CD4-positive, alpha-beta T cell (primary cell): ENCODE measurements around the gene SF3A2. TPM values are rescaled to one million over a fixed set of nuclear protein-coding genes. Genes with fewer than 3 reads are reported as not detected.

ENCODE experiments used
- ATAC-seq: fragments of 200-7000 bp; cut with Tn5 transposase; one replicate; pipeline ENCODE4 v1.10.0; 2022; ENCODE audit warnings: mild to moderate bottlenecking; ENCODE audit not compliant: poor library complexity
- CTCF ChIA-PET: fragments of 350-600 bp; sonication (Branson Sonifier 250); formaldehyde crosslinking; loops from one replicate; lab custom pipeline; 2021; ENCODE audit warnings: antibody characterized with exemption, inconsistent platforms; lab: Charles Lee
- POLR2A ChIA-PET: fragments of 350-600 bp; sonication (Branson Sonifier 250); formaldehyde crosslinking; loops from one replicate; lab custom pipeline; 2021; ENCODE audit warnings: antibody characterized with exemption, inconsistent platforms; lab: Charles Lee
- DNase-seq, 14 experiments: peaks; one replicate each; pipeline ENCODE4 v3.0.0-alpha.2; 2013 to 2020; ENCODE audit warnings: mixed read lengths in 2 of 14
- H3K27ac ChIP-seq, 2 donors: one replicate each; pipeline versions ENCODE4 v1.5.1 to v1.7.0; 2013; ENCODE audit warnings: low read length in 2 of 2, low read depth in 1 of 2, mild to moderate bottlenecking in 1 of 2
- H3K27me3 ChIP-seq, 2 experiments: 1 replicate in 1 of 2; 2 replicates in 1 of 2; pipeline versions ENCODE4 v1.6.1 to v1.7.0; 2013; ENCODE audit warnings: low read length in 2 of 2, control low read depth in 1 of 2, mild to moderate bottlenecking in 1 of 2, moderate library complexity in 1 of 2; ENCODE audit not compliant: insufficient read depth in 2 of 2, control insufficient read depth in 1 of 2
- H3K36me3 ChIP-seq: one replicate; pipeline ENCODE4 v1.6.1; 2013; ENCODE audit warnings: low read length, control low read depth; ENCODE audit not compliant: insufficient read depth
- H3K4me1 ChIP-seq: one replicate; pipeline ENCODE4 v1.6.1; 2013; ENCODE audit warnings: low read length, control low read depth; ENCODE audit not compliant: insufficient read depth
- H3K4me3 ChIP-seq: one replicate; pipeline ENCODE4 v1.5.1; 2013; ENCODE audit warnings: mild to moderate bottlenecking, low read length, moderate library complexity
- H3K9me3 ChIP-seq, 2 experiments: 1 replicate in 1 of 2; 2 replicates in 1 of 2; pipeline versions ENCODE4 v1.6.1 to v1.7.0; 2013; ENCODE audit warnings: low read length in 2 of 2, mild to moderate bottlenecking in 2 of 2, control low read depth in 1 of 2, moderate library complexity in 1 of 2; ENCODE audit not compliant: control insufficient read depth in 1 of 2, insufficient read depth in 1 of 2
- H3K27ac Mint-ChIP-seq: one replicate; pipeline ENCODE4 v1.8.0; 2020; ENCODE audit warnings: mixed read lengths
- H3K27me3 Mint-ChIP-seq: one replicate; pipeline ENCODE4 v1.8.0; 2021; ENCODE audit warnings: mixed read lengths
- H3K36me3 Mint-ChIP-seq: one replicate; pipeline ENCODE4 v1.8.0; 2021; ENCODE audit warnings: low read depth, mixed read lengths
- H3K4me1 Mint-ChIP-seq: one replicate; pipeline ENCODE4 v1.8.0; 2021; ENCODE audit warnings: low read depth, mixed read lengths
- H3K4me3 Mint-ChIP-seq: one replicate; pipeline ENCODE4 v1.8.0; 2020; ENCODE audit warnings: mild to moderate bottlenecking, mixed read lengths
- H3K9me3 Mint-ChIP-seq: one replicate; pipeline ENCODE4 v1.8.0; 2020; ENCODE audit warnings: mixed read lengths
- intact Hi-C, 2 experiments: fragments of 100-400 bp; cut with DNase I in 1 of 2; cut with micrococcal nuclease in 1 of 2; formaldehyde crosslinking; loops; one replicate each; pipeline versions ENCODE4 v1.15.1 to v1.9.0; 2023 to 2025; cut with DNase I, micrococcal nuclease
- total RNA-seq, 174 experiments: library from RNA in 2 of 174; stranded (reverse) in 2 of 174; gene quantifications; one replicate each; pipeline ENCODE4 v1.2.3 and lab custom pipeline; 2021 to 2026
- TF ChIP-seq, protein P1 (sequence below): fragments of 200-600 bp; IDR thresholded peaks from one replicate; pipeline ENCODE4 v1.8.0; 2022; ENCODE audit warnings: antibody characterized with exemption, mild to moderate bottlenecking

The SF3A2 gene
- total RNA-seq, 2 experiments from 2014 or later, result 186 to 194 TPM

GRCh38 chr19:2226051-2226839 is 10.4 kb upstream of the SF3A2 start:
- CTCF ChIA-PET, result no interaction called here
- DNase-seq (no peak), ATAC-seq (no peak)
- H3K36me3 Mint-ChIP-seq, result peaks cover 40% of the 10 kb centered on the region
- no peaks in the 10 kb centered on the region for H3K27me3 ChIP-seq
- H3K4me1 ChIP-seq, result no peaks in the 10 kb centered on the region
- intact Hi-C loops, result no loop called here
- TF ChIP-seq, protein P1, sequence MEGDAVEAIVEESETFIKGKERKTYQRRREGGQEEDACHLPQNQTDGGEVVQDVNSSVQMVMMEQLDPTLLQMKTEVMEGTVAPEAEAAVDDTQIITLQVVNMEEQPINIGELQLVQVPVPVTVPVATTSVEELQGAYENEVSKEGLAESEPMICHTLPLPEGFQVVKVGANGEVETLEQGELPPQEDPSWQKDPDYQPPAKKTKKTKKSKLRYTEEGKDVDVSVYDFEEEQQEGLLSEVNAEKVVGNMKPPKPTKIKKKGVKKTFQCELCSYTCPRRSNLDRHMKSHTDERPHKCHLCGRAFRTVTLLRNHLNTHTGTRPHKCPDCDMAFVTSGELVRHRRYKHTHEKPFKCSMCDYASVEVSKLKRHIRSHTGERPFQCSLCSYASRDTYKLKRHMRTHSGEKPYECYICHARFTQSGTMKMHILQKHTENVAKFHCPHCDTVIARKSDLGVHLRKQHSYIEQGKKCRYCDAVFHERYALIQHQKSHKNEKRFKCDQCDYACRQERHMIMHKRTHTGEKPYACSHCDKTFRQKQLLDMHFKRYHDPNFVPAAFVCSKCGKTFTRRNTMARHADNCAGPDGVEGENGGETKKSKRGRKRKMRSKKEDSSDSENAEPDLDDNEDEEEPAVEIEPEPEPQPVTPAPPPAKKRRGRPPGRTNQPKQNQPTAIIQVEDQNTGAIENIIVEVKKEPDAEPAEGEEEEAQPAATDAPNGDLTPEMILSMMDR, result no peak
- H3K27ac ChIP-seq, result no peak overlapping the region
- no peaks in the 10 kb centered on the region for H3K9me3 ChIP-seq
- no peaks in the 10 kb centered on the region for H3K4me1 Mint-ChIP-seq
- H3K36me3 ChIP-seq, result peaks cover 48% of the 10 kb centered on the region
- H3K27ac Mint-ChIP-seq, result no peak overlapping the region
- H3K9me3 Mint-ChIP-seq, result no peaks in the 10 kb centered on the region
- H3K4me3 Mint-ChIP-seq, result no peak overlapping the region
- POLR2A ChIA-PET, result no interaction called here
- H3K4me3 ChIP-seq, result no peak overlapping the region
- H3K27me3 Mint-ChIP-seq, result no peaks in the 10 kb centered on the region

- Mint-ChIP-seq H3K4me1 (no peaks in the 10 kb centered on the region), H3K36me3 (peaks cover 40% of the 10 kb centered on the region), H3K9me3 (no peaks in the 10 kb centered on the region), H3K27me3 (no peaks in the 10 kb centered on the region), H3K27ac (no peak overlapping the region), H3K4me3 (no peak overlapping the region)
- TF ChIP-seq, protein P1, result no peak
- Histone ChIP-seq H3K4me1 (no peaks in the 10 kb centered on the region), H3K4me3 (no peak overlapping the region), H3K9me3 (no peaks in the 10 kb centered on the region), H3K27me3 (no peaks in the 10 kb centered on the region), H3K27ac (no peak overlapping the region), H3K36me3 (peaks cover 48% of the 10 kb centered on the region)
- DNase-seq (no peak), ATAC-seq (no peak)
- intact Hi-C loops, result no loop called here
- ChIA-PET POLR2A (no interaction called here), CTCF (no interaction called here)
Measured at GRCh38 chr19:2226840-2227360, 9.7 kb upstream of the SF3A2 start.

GRCh38 chr19:2227415-2228156 is 9.0 kb upstream of the SF3A2 start:
- Mint-ChIP-seq H3K27me3 (no peaks in the 10 kb centered on the region), H3K27ac (no peak overlapping the region), H3K9me3 (no peaks in the 10 kb centered on the region), H3K36me3 (peaks cover 40% of the 10 kb centered on the region), H3K4me1 (no peaks in the 10 kb centered on the region), H3K4me3 (no peak overlapping the region)
- no peak for ATAC-seq
- H3K27ac ChIP-seq, result no peak overlapping the region
- intact Hi-C loops, result no loop called here
- H3K4me3 ChIP-seq, result no peak overlapping the region
- peak in 3 of 14 experiments; percentile 32 to 45 (median 39) for DNase-seq
- ChIA-PET CTCF (no interaction called here), POLR2A (no interaction called here)
- peaks cover 3% of the 10 kb centered on the region for H3K4me1 ChIP-seq
- H3K27me3 ChIP-seq, result no peaks in the 10 kb centered on the region
- peaks cover 52% of the 10 kb centered on the region for H3K36me3 ChIP-seq
- TF ChIP-seq, protein P1, result no peak
- no peaks in the 10 kb centered on the region for H3K9me3 ChIP-seq
